ENCODE measurements around the gene VPS4A.
"Not testable (repeated sequence)": the region's sequence is repeated elsewhere in the genome, so short reads cannot be mapped to it uniquely, and the experiment has no call there.

VPS4A gene

GRCh38 chr16:69286941-69287713 lies 24.0 kb upstream of the VPS4A start:
- peak; percentile 22 for DNase-seq (ENCODE audit: extremely low spot score)
- POLR2A ChIA-PET, result no interaction called here
- TF ChIP-seq SUZ12 (IDR thresholded peaks at IDR 0.05) (no peak), ZNF384 (IDR thresholded peaks at IDR 0.05) (0 out of 2 replicates have a peak, but pooled peaks have one; percentile 28)
- CTCF ChIA-PET, result interaction anchor here (0.6 to 1.6 kb wide), 3 partner anchors 76 to 137 kb away, joined by 3 to 9 read pairs (median 3); no protein-coding TSS in a partner anchor

DNA sequence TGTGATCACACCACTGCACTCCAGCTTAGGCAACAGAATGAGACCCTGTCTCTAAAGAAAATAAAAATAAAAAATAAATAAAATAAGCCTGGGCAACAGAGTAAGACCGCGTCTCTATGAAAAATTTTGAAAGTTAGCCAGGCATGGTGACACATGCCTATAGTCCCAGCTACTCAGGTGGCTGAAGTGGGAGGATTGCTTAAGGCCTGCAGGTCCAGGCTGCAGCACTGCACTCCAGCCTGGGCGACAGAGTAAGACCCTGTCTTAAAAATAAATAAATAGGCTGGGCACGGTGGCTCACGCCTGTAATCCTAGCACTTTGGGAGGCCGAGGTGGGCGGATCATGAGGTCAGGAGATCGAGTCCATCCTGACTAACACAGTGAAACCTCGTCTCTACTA lies 19.5 kb upstream of the VPS4A start:
- POLR2A ChIA-PET, result interaction anchor here (0.9 kb wide), 1 partner anchor 448 kb away, joined by 4 read pairs; the partner anchor contains the start of gene TANGO6
- DNase-seq (ENCODE audit: extremely low spot score); CTCF ChIA-PET: not testable (repeated sequence)

- DNase-seq (ENCODE audit: extremely low spot score), result no peak
- ChIA-PET CTCF (interaction anchor here (0.6 kb wide), 1 partner anchor 85 kb away, joined by 3 read pairs; no protein-coding TSS in a partner anchor), POLR2A (no interaction called here)
- TF ChIP-seq SUZ12 (IDR thresholded peaks at IDR 0.05) (no peak), ARNT (IDR thresholded peaks at IDR 0.05) (no peak), FOXK2 (IDR thresholded peaks at IDR 0.05) (no peak), SP1 (IDR thresholded peaks at IDR 0.05) (no peak), HDGF (IDR thresholded peaks at IDR 0.05; ENCODE audit: borderline replicate concordance) (no peak), L3MBTL2 (conservative IDR thresholded peaks at IDR 0.05) (no peak), PKNOX1 (IDR thresholded peaks at IDR 0.05) (no peak), ZNF384 (IDR thresholded peaks at IDR 0.05) (no peak), LEF1 (IDR thresholded peaks at IDR 0.05; ENCODE audit: borderline replicate concordance) (no peak), NFRKB (IDR thresholded peaks at IDR 0.05) (no peak), TARDBP (IDR thresholded peaks at IDR 0.05) (no peak)
Measured at GRCh38 chr16:69293401-69293800, 17.7 kb upstream of the VPS4A start.

GRCh38 chr16:69294051-69294450 lies 17.1 kb upstream of the VPS4A start:
- DNase-seq (ENCODE audit: extremely low spot score), result no peak
- no peak for TF ChIP-seq ELF4 (IDR thresholded peaks at IDR 0.05)
- TF ChIP-seq L3MBTL2 (conservative IDR thresholded peaks at IDR 0.05), result no peak
- TF ChIP-seq NFRKB (IDR thresholded peaks at IDR 0.05), result no peak
- TF ChIP-seq PKNOX1 (IDR thresholded peaks at IDR 0.05), result no peak
- no peak for TF ChIP-seq SUZ12 (IDR thresholded peaks at IDR 0.05)
- TF ChIP-seq TARDBP (IDR thresholded peaks at IDR 0.05), result no peak
- no peak for TF ChIP-seq ARNT (IDR thresholded peaks at IDR 0.05)
- ChIA-PET POLR2A (no interaction called here), CTCF (no interaction called here)

GRCh38 chr16:69296771-69297170 lies 14.4 kb upstream of the VPS4A start:
- CTCF ChIA-PET; POLR2A ChIA-PET; DNase-seq (ENCODE audit: extremely low spot score): not testable (repeated sequence)

- POLR2A ChIA-PET, result no interaction called here
- no peak for DNase-seq (ENCODE audit: extremely low spot score)
- CTCF ChIA-PET, result no interaction called here
- TF ChIP-seq LEF1 (IDR thresholded peaks at IDR 0.05; ENCODE audit: borderline replicate concordance), result no peak
- no peak for TF ChIP-seq FOXA1 (IDR thresholded peaks at IDR 0.05)
- TF ChIP-seq BHLHE40 (IDR thresholded peaks at IDR 0.05; ENCODE audit: borderline replicate concordance), result no peak
- no peak for TF ChIP-seq CTBP1 (IDR thresholded peaks at IDR 0.05; ENCODE audit: borderline replicate concordance)
- TF ChIP-seq HDGF (IDR thresholded peaks at IDR 0.05; ENCODE audit: borderline replicate concordance), result no peak
- no peak for TF ChIP-seq L3MBTL2 (conservative IDR thresholded peaks at IDR 0.05)
- TF ChIP-seq TARDBP (IDR thresholded peaks at IDR 0.05), result no peak
- no peak for TF ChIP-seq ELF4 (IDR thresholded peaks at IDR 0.05)
Measured at GRCh38 chr16:69298261-69298660, 12.9 kb upstream of the VPS4A start.

DNA sequence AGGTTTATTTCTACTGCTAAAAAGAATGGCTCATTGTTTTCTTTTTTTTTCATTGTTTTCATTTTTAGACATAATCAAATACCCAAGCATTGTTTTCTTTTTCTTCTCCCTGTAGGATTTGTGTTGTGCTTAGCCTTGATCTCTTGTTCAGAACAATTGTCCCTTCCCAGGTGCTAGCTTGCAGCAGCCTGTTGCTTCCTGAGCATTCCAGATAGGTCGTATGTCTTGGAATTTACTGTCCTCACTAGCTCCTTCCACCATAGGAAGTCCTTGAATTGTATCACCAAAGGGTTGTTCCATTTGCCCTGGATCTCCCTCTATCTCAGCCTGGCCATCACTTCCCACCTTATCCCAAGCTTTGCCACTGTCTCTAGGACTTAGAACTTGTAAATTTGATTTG lies 10.0 kb upstream of the VPS4A start:
- POLR2A ChIA-PET, result no interaction called here
- no peak for TF ChIP-seq NFRKB (IDR thresholded peaks at IDR 0.05)
- TF ChIP-seq PKNOX1 (IDR thresholded peaks at IDR 0.05), result no peak
- TF ChIP-seq LEF1 (IDR thresholded peaks at IDR 0.05; ENCODE audit: borderline replicate concordance), result no peak
- no peak for TF ChIP-seq FOXA1 (IDR thresholded peaks at IDR 0.05)
- no peak for TF ChIP-seq FOXM1 (IDR thresholded peaks at IDR 0.05; ENCODE audit: borderline replicate concordance)
- TF ChIP-seq SP1 (IDR thresholded peaks at IDR 0.05), result no peak
- no peak for TF ChIP-seq CTBP1 (IDR thresholded peaks at IDR 0.05; ENCODE audit: borderline replicate concordance)
- no peak for TF ChIP-seq SUZ12 (IDR thresholded peaks at IDR 0.05)
- no peak for TF ChIP-seq TARDBP (IDR thresholded peaks at IDR 0.05)
- TF ChIP-seq FOXK2 (IDR thresholded peaks at IDR 0.05), result no peak
- no peak for TF ChIP-seq ELF4 (IDR thresholded peaks at IDR 0.05)
- TF ChIP-seq L3MBTL2 (conservative IDR thresholded peaks at IDR 0.05), result no peak
- TF ChIP-seq ZNF384 (IDR thresholded peaks at IDR 0.05), result no peak
- TF ChIP-seq BHLHE40 (IDR thresholded peaks at IDR 0.05; ENCODE audit: borderline replicate concordance), result no peak
- TF ChIP-seq ARNT (IDR thresholded peaks at IDR 0.05), result no peak
- no peak for TF ChIP-seq HDGF (IDR thresholded peaks at IDR 0.05; ENCODE audit: borderline replicate concordance)
- CTCF ChIA-PET, result interaction anchor here (0.7 kb wide), 1 partner anchor 111 kb away, joined by 3 read pairs; no protein-coding TSS in a partner anchor

More for the DNA sequence above, 10.0 kb upstream of the VPS4A start:
- no peak for DNase-seq (ENCODE audit: extremely low spot score)

Data from HEK293T (cell line).